B cell (primary cell): ENCODE results near the gene CXCL3. TPM values are rescaled to one million over a fixed set of nuclear protein-coding genes. Genes with fewer than 3 reads are reported as not detected.

Experiments
- ATAC-seq: fragments of 200-7000 bp; cut with Tn5 transposase; one replicate; pipeline ENCODE4 v1.10.0; 2021; ENCODE audit warnings: low read depth, mild to moderate bottlenecking, moderate number of reproducible peaks, moderate library complexity
- CTCF ChIA-PET: fragments of 350-600 bp; sonication (Branson Sonifier 250); formaldehyde crosslinking; loops from one replicate; lab custom pipeline; 2021; ENCODE audit warnings: antibody characterized with exemption, inconsistent platforms; lab: Charles Lee
- POLR2A ChIA-PET: fragments of 350-600 bp; sonication (Branson Sonifier 250); formaldehyde crosslinking; loops from one replicate; lab custom pipeline; 2021; ENCODE audit warnings: antibody characterized with exemption; lab: Charles Lee
- DNase-seq: peaks from one replicate; pipeline ENCODE4 v3.0.0; 2013
- H2AFZ ChIP-seq: 2 replicates; pipeline ENCODE4 v1.6.1; 2012; ENCODE audit warnings: mild to moderate bottlenecking, low read depth, low read length; ENCODE audit not compliant: insufficient read depth, poor library complexity, severe bottlenecking
- H3K27ac ChIP-seq, 2 donors: 1 replicate in 1 of 2; 2 replicates in 1 of 2; pipeline ENCODE4 v1.5.1; 2012 to 2013; ENCODE audit warnings: low read length in 2 of 2, mild to moderate bottlenecking in 2 of 2, moderate library complexity in 1 of 2
- H3K27me3 ChIP-seq, 4 experiments: fragments of 200-600 bp in 1 of 4; sonication (generic) in 1 of 4; replicated peaks in 1 of 4; 1 replicate in 2 of 4; 2 replicates in 2 of 4; pipeline versions ENCODE4 v1.6.1 to v1.7.0; 2013 to 2016; ENCODE audit warnings: low read length in 3 of 4, mild to moderate bottlenecking in 2 of 4, mixed read lengths in 1 of 4, moderate library complexity in 1 of 4; ENCODE audit not compliant: insufficient read depth in 4 of 4, control insufficient read depth in 3 of 4; ENCODE audit errors: control extremely low read depth in 1 of 4
- H3K36me3 ChIP-seq, 2 experiments: replicated peaks in 1 of 2; 1 replicate in 1 of 2; 2 replicates in 1 of 2; pipeline versions ENCODE4 v1.6.1 to v1.7.1; 2013; ENCODE audit warnings: low read length in 1 of 2; ENCODE audit not compliant: insufficient read depth in 2 of 2, control insufficient read depth in 1 of 2; ENCODE audit errors: control extremely low read depth in 1 of 2, extremely low read depth in 1 of 2
- H3K4me1 ChIP-seq, 2 donors: fragments of 200-600 bp in 1 of 2; sonication (generic) in 1 of 2; 1 replicate in 1 of 2; 2 replicates in 1 of 2; pipeline versions ENCODE4 v1.5.1 to v1.6.1; 2013 to 2017; ENCODE audit warnings: low read length in 2 of 2; ENCODE audit not compliant: control insufficient read depth in 2 of 2, insufficient read depth in 2 of 2
- H3K4me2 ChIP-seq: replicated peaks from 2 replicates; pipeline ENCODE3; 2012; ENCODE audit warnings: mild to moderate bottlenecking, low read depth, low read length; ENCODE audit not compliant: poor library complexity, severe bottlenecking
- H3K4me3 ChIP-seq, 5 experiments: fragments of 200-600 bp in 1 of 5; sonication (generic) in 1 of 5; 1 replicate in 3 of 5; 2 replicates in 2 of 5; pipeline versions ENCODE4 v1.5.1 to v1.7.0; 2011 to 2016; ENCODE audit warnings: low read length in 4 of 5, mild to moderate bottlenecking in 4 of 5, low read depth in 2 of 5, control low read depth in 1 of 5, moderate library complexity in 1 of 5; ENCODE audit not compliant: insufficient read depth in 1 of 5; ENCODE audit errors: control extremely low read depth in 1 of 5, extremely low read depth in 1 of 5
- H3K79me2 ChIP-seq: fragments of 200-600 bp; sonication (generic); one replicate; pipeline ENCODE4 v1.6.0; 2016; ENCODE audit warnings: low read length; ENCODE audit not compliant: control insufficient read depth, insufficient read depth
- H3K9ac ChIP-seq: fragments of 200-600 bp; sonication (generic); 2 replicates; pipeline ENCODE4 v1.6.1; 2017; ENCODE audit warnings: mild to moderate bottlenecking, low read length, moderate library complexity
- H3K9me3 ChIP-seq, 3 donors: one replicate each; pipeline versions ENCODE4 v1.6.1 to v1.7.1; 2013; ENCODE audit warnings: low read length in 2 of 3; ENCODE audit not compliant: control insufficient read depth in 2 of 3, insufficient read depth in 1 of 3; ENCODE audit errors: control extremely low read depth in 1 of 3
- H4K20me1 ChIP-seq: 2 replicates; pipeline ENCODE4 v1.6.0; 2012; ENCODE audit warnings: mild to moderate bottlenecking, low read length; ENCODE audit not compliant: insufficient read depth, control insufficient read depth, poor library complexity, severe bottlenecking
- H3K27ac Mint-ChIP-seq: one replicate; pipeline ENCODE4 v1.8.0; 2021; ENCODE audit warnings: mixed read lengths
- H3K27me3 Mint-ChIP-seq: one replicate; pipeline ENCODE4 v1.8.0; 2021; ENCODE audit warnings: mixed read lengths
- H3K4me1 Mint-ChIP-seq: one replicate; pipeline ENCODE4 v1.8.0; 2021; ENCODE audit warnings: mixed read lengths
- H3K4me3 Mint-ChIP-seq: one replicate; pipeline ENCODE4 v1.8.0; 2021; ENCODE audit warnings: mixed read lengths
- H3K9me3 Mint-ChIP-seq: one replicate; pipeline ENCODE4 v1.8.0; 2022; ENCODE audit warnings: mixed read lengths; ENCODE audit not compliant: insufficient read depth
- CTCF ChIP-seq: fragments of 200-600 bp; IDR thresholded peaks from one replicate; pipeline ENCODE4 v1.8.0; 2022; ENCODE audit warnings: antibody characterized with exemption, mild to moderate bottlenecking
- EZH2 ChIP-seq: IDR thresholded peaks from 2 replicates; pipeline ENCODE4 v1.6.1; 2012; ENCODE audit warnings: borderline replicate concordance, low read depth, mild to moderate bottlenecking, moderate library complexity, low read length; ENCODE audit not compliant: insufficient read depth, poor library complexity, severe bottlenecking
- WGBS: methylation state at CpG from one replicate; pipeline ENCODE4 v1.1.5; 2013; ENCODE audit warnings: missing lambda C conversion rate; ENCODE audit not compliant: insufficient coverage; 5-methylcytosine and 5-hydroxymethylcytosine counted together
- intact Hi-C: fragments of 100-400 bp; cut with micrococcal nuclease; formaldehyde crosslinking; loops from one replicate; pipeline ENCODE4 v1.10.0; 2022
- polyA plus RNA-seq: library from polyadenylated mRNA; depleted of rRNA; stranded (reverse); fragments of >200 nt; gene quantifications from 2 replicates; pipeline ENCODE4 v1.2.3, GENCODE V29; 2012
- total RNA-seq, 2 donors: library from RNA; stranded (reverse); fragments of 120-200 nt in 1 of 2; gene quantifications; 1 replicate in 1 of 2; 2 replicates in 1 of 2; pipeline versions ENCODE4 v1.2.3 to v1.2.4, GENCODE V29; 2013 to 2022

CXCL3 gene
- total and polyA plus RNA-seq, 2 donors (not counting 1 experiment from before 2014, with no cell fraction given) = not detected

DNA sequence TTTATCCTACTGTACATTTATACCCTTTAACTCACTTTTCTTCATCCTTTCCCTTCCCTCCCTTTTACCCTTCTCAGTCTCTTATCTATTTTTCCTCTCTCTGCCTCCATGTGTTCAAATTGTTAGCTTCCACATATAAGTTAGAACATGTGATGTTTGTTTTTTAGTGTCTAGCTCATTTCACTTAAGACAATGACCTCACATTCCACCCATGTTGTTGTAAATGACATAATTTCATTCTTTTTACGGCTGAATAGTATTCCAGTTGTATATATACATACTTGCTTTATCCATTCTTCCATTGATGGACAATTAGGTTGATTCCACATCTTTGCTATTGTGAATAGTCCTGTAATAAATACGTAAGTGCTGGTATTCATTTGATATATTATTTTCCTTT is 7.3 kb upstream of the CXCL3 start:
- no peaks in the 10 kb centered on the region for H3K36me3 ChIP-seq
- CTCF ChIA-PET = no interaction called here
- Mint-ChIP-seq H3K4me1 (no peaks in the 10 kb centered on the region), H3K27ac (no peak overlapping the region), H3K9me3 (peaks cover 7% of the 10 kb centered on the region), H3K4me3 (no peak overlapping the region), H3K27me3 (peaks cover 23% of the 10 kb centered on the region)
- ATAC-seq (no peak), DNase-seq (no peak)
- no peak overlapping the region for H3K27ac ChIP-seq
- H3K4me2 ChIP-seq = no peak overlapping the region
- H3K79me2 ChIP-seq = no peaks in the 10 kb centered on the region
- H2AFZ ChIP-seq = no peak overlapping the region
- H3K27me3 ChIP-seq = peaks cover 0 to 5% (median 0%) of the 10 kb centered on the region in 4 experiments
- H3K4me3 ChIP-seq = no peak overlapping the region
- no peak overlapping the region for H3K9ac ChIP-seq
- peaks cover 0 to 5% (median 3%) of the 10 kb centered on the region in 3 donors for H3K9me3 ChIP-seq
- TF ChIP-seq CTCF = no peak
- no peak for TF ChIP-seq EZH2
- POLR2A ChIA-PET = no interaction called here
- no CpG with 5 or more reads among the region's 2 CpGs for WGBS
- H4K20me1 ChIP-seq = no peaks in the 10 kb centered on the region
- no peaks in the 10 kb centered on the region for H3K4me1 ChIP-seq
- intact Hi-C loops = no loop called here

GRCh38 chr4:74045247-74045646 is 6.8 kb upstream of the CXCL3 start:
- Histone ChIP-seq H4K20me1 (no peaks in the 10 kb centered on the region), H3K4me2 (no peak overlapping the region), H2AFZ (no peak overlapping the region), H3K4me1 (no peaks in the 10 kb centered on the region), H3K4me3 (no peak overlapping the region), H3K9ac (no peak overlapping the region), H3K9me3 (peaks cover 0 to 5% (median 3%) of the 10 kb centered on the region in 3 donors), H3K79me2 (no peaks in the 10 kb centered on the region), H3K36me3 (no peaks in the 10 kb centered on the region), H3K27me3 (peaks cover 0 to 5% (median under 1%) of the 10 kb centered on the region in 4 experiments), H3K27ac (no peak overlapping the region)
- H3K4me1 Mint-ChIP-seq = no peaks in the 10 kb centered on the region
- WGBS = no CpG with 5 or more reads among the region's 3 CpGs
- intact Hi-C loops = no loop called here
- no peak overlapping the region for H3K4me3 Mint-ChIP-seq
- no peak for ATAC-seq
- CTCF ChIA-PET = no interaction called here
- POLR2A ChIA-PET = no interaction called here
- no peak for DNase-seq
- no peak overlapping the region for H3K27ac Mint-ChIP-seq
- TF ChIP-seq CTCF (no peak), EZH2 (no peak)
- H3K9me3 Mint-ChIP-seq = peaks cover 7% of the 10 kb centered on the region
- peaks cover 27% of the 10 kb centered on the region for H3K27me3 Mint-ChIP-seq
